Midbrain (tissue), 1 donor: ENCODE measurements around the gene SLC9A9.
"Not testable (repeated sequence)": the region's sequence is repeated elsewhere in the genome, so short reads cannot be mapped to it uniquely, and the experiment has no call there.

ENCODE experiments used
- DNase-seq: peaks from one replicate; lab custom pipeline; 2025; lab: John Stamatoyannopoulos, UW

Gene SLC9A9

GRCh38 chr3:143464850-143465249, 383.4 kb downstream of the SLC9A9 start:
- DNase-seq: no peak

GRCh38 chr3:143455480-143455879, 392.8 kb downstream of the SLC9A9 start:
- no peak for DNase-seq

- DNase-seq: no peak
Measured at GRCh38 chr3:143450632-143451031, 397.6 kb downstream of the SLC9A9 start.

GRCh38 chr3:143447491-143447890, 400.8 kb downstream of the SLC9A9 start:
- no peak for DNase-seq

- no peak for DNase-seq
Measured at GRCh38 chr3:143445118-143445517, 403.1 kb downstream of the SLC9A9 start.

GRCh38 chr3:143443851-143444331, 404.4 kb downstream of the SLC9A9 start:
- no peak for DNase-seq

- no peak for DNase-seq
Measured at GRCh38 chr3:143442814-143443447, 405.3 kb downstream of the SLC9A9 start.

- DNase-seq: no peak
Measured at GRCh38 chr3:143441516-143442171, 406.6 kb downstream of the SLC9A9 start.

- DNase-seq: no peak
Measured at GRCh38 chr3:143439817-143440216, 408.5 kb downstream of the SLC9A9 start.

- no peak for DNase-seq
Measured at GRCh38 chr3:143437405-143437804, 410.9 kb downstream of the SLC9A9 start.

- no peak for DNase-seq
Measured at GRCh38 chr3:143436231-143436930, 411.9 kb downstream of the SLC9A9 start.

- DNase-seq: no peak
Measured at GRCh38 chr3:143433787-143434378, 414.4 kb downstream of the SLC9A9 start.

GRCh38 chr3:143431298-143431697, 417.0 kb downstream of the SLC9A9 start:
- DNase-seq: not testable (repeated sequence)

- no peak for DNase-seq
Measured at GRCh38 chr3:143430568-143430967, 417.7 kb downstream of the SLC9A9 start.

GRCh38 chr3:143429628-143430514, 418.4 kb downstream of the SLC9A9 start:
- DNase-seq: no peak

- DNase-seq: no peak
Measured at GRCh38 chr3:143428294-143428693, 420.0 kb downstream of the SLC9A9 start.

- no peak for DNase-seq
Measured at GRCh38 chr3:143427631-143428030, 420.6 kb downstream of the SLC9A9 start.

- DNase-seq: no peak
Measured at GRCh38 chr3:143424874-143425273, 423.4 kb downstream of the SLC9A9 start.

GRCh38 chr3:143421556-143421955, 426.7 kb downstream of the SLC9A9 start:
- no peak for DNase-seq

GRCh38 chr3:143419611-143420010, 428.7 kb downstream of the SLC9A9 start:
- DNase-seq: no peak

- no peak for DNase-seq
Measured at GRCh38 chr3:143418391-143418790, 429.9 kb downstream of the SLC9A9 start.

- DNase-seq: no peak
Measured at GRCh38 chr3:143416229-143416628, 432.0 kb downstream of the SLC9A9 start.
